ENCODE measurements around the gene TACC2.
"Not testable (repeated sequence)": the region's sequence is repeated elsewhere in the genome, so short reads cannot be mapped to it uniquely, and the experiment has no call there.

The TACC2 gene

DNA sequence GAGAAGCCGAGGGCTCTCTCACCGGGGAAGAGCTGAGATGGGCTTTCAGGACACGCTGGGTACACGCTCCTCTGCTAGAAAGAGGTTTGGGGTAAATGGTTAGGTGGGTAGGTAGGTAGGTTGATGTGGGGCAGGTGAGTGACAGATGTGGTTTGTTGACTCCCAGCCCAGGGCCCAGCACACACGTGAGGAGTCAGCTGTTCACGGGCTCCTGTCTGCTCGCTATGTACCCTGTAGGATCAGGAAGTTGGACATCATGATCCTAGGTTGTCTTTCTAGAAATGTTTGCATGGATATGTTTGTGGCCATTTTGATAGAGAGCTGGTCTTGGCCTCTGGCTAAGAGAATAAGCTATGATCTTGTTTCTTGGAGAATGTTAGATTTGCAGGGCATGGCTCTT is 109.0 kb downstream of the TACC2 start:
- no peak for FAIRE-seq
- TF ChIP-seq, protein P1, sequence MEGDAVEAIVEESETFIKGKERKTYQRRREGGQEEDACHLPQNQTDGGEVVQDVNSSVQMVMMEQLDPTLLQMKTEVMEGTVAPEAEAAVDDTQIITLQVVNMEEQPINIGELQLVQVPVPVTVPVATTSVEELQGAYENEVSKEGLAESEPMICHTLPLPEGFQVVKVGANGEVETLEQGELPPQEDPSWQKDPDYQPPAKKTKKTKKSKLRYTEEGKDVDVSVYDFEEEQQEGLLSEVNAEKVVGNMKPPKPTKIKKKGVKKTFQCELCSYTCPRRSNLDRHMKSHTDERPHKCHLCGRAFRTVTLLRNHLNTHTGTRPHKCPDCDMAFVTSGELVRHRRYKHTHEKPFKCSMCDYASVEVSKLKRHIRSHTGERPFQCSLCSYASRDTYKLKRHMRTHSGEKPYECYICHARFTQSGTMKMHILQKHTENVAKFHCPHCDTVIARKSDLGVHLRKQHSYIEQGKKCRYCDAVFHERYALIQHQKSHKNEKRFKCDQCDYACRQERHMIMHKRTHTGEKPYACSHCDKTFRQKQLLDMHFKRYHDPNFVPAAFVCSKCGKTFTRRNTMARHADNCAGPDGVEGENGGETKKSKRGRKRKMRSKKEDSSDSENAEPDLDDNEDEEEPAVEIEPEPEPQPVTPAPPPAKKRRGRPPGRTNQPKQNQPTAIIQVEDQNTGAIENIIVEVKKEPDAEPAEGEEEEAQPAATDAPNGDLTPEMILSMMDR (IDR thresholded peaks at IDR 0.05; ENCODE audit: insufficient read depth, missing control alignments), result no peak

DNA sequence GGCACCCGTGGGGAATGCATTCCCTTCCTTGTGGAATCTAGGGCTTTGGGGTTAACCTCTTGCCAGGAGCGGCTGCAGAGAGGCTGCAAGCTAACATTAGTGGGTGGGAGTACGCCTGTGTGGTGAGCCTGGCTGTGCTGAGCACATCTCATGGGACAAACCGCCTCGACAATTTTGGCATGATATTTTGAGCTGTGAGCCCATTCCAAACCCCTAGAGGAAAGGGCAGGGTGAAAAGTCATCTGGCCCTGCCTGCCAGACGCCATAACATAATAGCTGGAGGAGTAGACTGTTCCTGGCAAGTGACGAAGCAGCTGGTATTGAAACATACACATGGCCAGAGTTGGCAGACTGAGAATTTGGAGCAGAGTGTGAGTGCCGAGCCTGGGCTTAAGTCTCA is 110.0 kb downstream of the TACC2 start:
- TF ChIP-seq, protein P1 (IDR thresholded peaks at IDR 0.05; ENCODE audit: insufficient read depth, missing control alignments), result no peak
- DNase-seq (ENCODE audit: insufficient read length, low spot score), result no peak
- no peak for FAIRE-seq

More for the DNA sequence above, 109.0 kb downstream of the TACC2 start:
- DNase-seq (ENCODE audit: insufficient read length, low spot score), result no peak

DNA sequence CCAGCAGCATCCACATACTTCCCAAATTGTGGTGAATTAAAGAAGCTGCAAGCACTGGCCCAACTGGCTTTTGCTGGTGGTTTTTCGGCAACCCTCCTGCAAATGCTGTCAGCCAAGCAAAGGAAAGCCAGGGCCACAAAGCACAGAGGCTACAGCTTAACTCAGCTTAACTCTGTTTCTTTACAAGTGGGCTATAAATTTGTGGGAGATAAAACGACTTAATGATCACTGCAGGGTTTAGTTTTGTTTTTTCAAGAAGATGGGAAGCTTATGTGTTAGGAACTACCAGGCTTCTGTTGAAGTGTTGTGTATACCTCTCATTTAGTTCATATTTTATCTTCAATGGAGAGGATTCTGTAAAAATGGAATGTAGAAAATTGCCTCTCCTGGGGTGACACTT is 110.6 kb downstream of the TACC2 start:
- FAIRE-seq, result no peak
- TF ChIP-seq, protein P1 (IDR thresholded peaks at IDR 0.05; ENCODE audit: insufficient read depth, missing control alignments), result no peak
- no peak for DNase-seq (ENCODE audit: insufficient read length, low spot score)

DNA sequence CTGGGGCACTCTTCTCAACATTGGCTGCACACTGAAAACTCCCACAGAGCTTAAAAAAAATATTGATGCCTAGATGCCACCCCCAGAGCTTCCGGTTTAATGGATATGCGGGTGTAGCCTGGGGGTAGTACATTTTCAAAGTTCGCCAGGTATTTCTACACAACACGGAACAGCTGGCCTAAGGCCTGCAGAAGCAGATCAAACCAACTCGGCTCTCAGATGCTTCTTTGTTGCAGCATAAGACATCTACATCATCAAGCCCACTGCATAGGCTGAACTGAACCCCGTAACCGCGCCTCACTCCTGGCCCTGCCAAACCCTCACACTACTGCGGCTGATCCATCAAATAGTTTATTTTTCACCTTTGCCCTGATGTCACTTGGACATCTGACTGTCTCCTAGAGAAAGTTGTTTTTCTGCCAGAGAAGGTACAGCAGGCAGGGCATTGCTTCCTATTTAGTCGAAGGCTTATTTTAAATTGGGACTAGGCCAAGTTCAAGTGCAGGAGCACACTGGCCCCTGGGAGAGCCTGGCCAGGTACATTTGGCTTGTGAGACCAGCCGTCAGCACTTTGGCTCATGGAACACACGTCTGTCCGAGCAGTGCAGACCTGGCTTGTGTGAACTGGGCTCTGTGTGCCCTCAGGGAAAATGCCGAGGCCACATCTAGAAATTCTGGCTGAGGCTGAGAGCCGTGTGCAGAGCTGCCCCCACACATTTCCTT is 113.3 kb downstream of the TACC2 start:
- TF ChIP-seq, protein P1 (IDR thresholded peaks at IDR 0.05; ENCODE audit: insufficient read depth, missing control alignments), result no peak
- DNase-seq (ENCODE audit: insufficient read length, low spot score), result no peak
- FAIRE-seq, result no peak

DNA sequence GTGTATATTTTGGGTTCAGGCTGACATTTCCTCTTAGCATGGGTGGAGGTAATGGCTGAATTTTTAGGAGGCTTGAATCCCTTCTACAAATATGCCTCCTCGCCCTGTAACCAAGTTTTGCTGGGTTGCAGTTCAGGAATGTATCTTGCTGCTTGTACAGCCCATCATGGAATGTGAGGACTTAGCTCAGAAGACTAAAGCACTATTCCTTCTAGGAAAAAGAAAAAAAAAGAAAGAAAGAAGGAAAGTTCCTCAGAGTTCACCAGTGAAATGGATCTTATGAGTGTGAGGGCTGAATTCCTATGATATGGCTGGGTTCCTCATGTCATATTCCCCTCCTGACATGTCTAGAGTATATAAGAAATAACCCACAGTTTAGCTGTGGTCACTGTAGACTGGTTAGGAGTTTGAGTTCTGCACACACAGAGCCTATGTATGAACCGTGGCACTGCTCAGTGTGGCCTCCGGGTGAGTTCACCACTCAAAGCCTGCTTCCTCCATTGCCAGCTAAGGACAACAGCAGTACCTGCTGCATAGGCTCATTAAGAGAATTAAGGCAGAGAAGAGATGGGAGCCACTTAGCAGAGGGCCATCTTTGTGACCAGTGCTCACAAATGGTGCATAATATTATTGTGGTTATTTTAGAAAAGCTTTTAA is 114.0 kb downstream of the TACC2 start:
- no peak for FAIRE-seq
- TF ChIP-seq, protein P1 (IDR thresholded peaks at IDR 0.05; ENCODE audit: insufficient read depth, missing control alignments), result no peak
- DNase-seq (ENCODE audit: insufficient read length, low spot score), result no peak

DNA sequence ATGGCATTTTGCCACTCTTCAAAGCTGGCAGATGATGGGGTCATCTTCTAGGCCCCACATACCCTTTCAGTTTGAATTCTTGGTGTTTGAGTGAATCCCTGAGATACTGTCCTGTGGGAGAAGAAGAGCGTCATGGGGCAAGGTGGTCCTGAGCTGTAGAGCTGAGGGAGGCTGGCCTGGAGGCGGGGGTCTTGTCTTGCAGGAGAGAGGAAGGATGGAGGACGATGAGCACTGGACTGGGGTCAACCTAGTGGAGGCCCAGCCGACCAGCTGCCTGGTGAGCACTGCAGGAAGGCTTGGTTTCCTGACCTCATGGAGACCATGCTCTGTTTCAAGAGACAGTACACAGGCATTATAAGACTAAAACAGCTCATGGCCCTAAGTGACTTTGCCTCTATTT is 114.6 kb downstream of the TACC2 start:
- TF ChIP-seq, protein P1 (IDR thresholded peaks at IDR 0.05; ENCODE audit: insufficient read depth, missing control alignments), result no peak
- FAIRE-seq, result no peak
- DNase-seq (ENCODE audit: insufficient read length, low spot score), result no peak

DNA sequence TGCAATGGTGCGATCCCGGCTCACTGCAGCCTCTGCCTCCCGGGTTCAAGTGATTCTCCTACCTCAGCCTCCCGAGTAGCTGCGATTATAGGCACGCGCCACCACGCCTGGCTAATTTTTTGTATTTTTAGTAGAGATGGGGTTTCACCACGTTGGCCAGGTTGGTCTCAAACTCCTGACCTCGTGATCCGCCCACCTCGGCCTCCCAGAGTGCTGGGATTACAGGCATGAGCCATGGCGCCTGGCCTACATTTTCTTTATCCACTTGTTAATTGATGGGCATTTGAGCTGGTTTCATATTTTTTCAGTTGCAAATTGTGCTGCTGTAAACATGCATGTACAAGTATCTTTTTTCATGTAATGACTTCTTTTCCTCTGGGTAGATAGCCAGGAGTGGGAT is 119.8 kb downstream of the TACC2 start:
- FAIRE-seq; DNase-seq (ENCODE audit: insufficient read length, low spot score): not testable (repeated sequence)

All from D721Med (cell line).